HG02852 (cell line): ENCODE measurements around the gene SP2.

Experiments
- ATAC-seq: cut with Tn5 transposase; IDR thresholded peaks from one replicate; pipeline ENCODE4 v1.9.1; 2021; ENCODE audit warnings: mild to moderate bottlenecking, moderate library complexity; ENCODE audit not compliant: unreplicated experiment

Gene SP2

DNA sequence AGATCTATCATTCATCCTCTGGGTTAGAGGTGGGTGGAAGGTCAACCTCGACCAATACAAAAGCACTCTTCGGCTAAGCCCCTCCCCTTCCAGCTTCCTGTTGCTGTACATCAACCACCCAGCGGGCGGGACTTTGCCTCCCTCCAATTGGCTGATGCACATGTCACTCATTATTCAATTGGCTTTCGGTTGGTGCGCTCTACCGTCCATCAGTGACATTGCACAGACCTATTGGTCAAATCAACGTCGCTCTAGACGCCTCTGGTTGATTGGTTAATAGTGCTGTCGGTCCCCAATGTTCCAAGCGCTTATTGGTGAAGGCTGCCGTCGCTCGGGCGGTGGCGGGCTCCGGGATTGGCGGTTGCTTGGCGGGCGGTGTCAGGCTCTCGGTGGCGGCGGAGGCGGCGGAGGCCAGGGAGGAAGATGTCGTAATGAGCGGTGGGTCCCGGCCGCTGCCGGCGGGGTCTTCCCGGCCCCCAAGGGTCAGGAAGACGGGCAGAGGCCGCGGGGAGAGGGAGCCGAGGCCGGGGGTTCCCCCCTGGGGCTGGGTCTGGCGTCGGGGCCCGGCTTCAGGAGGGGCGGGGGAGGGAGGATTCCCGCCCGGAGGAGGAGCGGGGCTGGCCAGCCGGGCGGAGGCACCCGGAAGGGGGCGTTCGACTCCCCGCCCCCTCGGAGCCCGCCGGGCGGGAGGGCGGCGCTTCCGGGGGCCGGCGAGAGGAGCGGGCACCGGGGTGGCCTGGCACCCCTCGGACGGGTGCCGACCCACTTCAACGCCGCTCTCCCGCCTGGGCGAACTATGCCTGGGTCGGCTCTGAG, at the start of gene SP2:
SP2 (plus strand) TSS at position 381 of the 816 bp plus-strand sequence; CDS start at position 432, 51 bp downstream.
- ATAC-seq: peak; percentile 88

DNA sequence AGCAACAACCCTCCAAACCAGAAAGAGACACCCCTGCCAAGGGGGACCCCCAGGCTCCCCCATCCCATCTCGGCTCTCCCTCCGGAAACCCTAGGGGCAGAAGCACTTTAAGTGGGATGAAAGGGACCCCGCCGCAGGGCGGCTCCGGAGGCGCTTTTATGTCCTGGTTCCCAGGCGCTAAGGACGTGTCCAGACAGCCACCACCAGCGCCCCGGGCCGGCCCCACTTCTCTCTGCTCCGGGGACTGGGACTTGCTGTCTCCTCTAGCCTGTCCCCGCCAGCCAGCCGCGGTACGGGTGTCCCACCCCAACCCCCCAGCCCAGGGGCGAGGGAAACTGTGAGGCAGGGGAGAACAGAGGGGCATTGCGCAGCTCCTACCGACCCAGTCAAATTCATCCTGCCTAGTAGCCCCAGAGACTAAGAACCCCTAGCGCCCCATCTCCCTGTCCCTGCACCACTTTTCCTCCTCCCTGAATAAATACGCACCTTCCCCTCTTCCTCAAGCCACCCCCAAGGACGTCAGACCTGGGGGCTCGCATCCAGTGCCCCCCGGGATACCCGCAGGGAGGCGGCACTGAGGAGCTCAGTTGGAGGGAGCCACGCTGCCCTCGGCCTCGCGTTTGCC, 49.2 kb upstream of the SP2 start:
- no peak for ATAC-seq

GRCh38 chr17:47847341-47848197, 48.5 kb upstream of the SP2 start:
- ATAC-seq: no peak

GRCh38 chr17:47848198-47848513, 47.9 kb upstream of the SP2 start:
- ATAC-seq: no peak

DNA sequence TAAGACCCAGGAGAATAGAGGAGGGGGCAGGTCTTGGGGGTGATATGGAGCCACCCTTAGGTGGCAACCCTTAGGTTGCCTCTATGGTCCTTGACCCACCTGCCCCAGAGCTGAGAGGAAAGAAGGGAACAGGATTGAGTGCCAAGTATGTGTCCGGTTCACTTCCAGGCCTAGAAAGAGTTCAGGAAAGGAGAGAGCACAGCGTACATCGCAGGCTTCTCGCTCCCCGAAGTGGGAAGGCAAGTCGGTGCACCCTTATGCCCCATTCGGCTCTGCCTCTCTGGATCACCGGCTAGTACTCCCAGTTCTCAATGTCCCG, 45.7 kb upstream of the SP2 start:
- ATAC-seq: no peak

DNA sequence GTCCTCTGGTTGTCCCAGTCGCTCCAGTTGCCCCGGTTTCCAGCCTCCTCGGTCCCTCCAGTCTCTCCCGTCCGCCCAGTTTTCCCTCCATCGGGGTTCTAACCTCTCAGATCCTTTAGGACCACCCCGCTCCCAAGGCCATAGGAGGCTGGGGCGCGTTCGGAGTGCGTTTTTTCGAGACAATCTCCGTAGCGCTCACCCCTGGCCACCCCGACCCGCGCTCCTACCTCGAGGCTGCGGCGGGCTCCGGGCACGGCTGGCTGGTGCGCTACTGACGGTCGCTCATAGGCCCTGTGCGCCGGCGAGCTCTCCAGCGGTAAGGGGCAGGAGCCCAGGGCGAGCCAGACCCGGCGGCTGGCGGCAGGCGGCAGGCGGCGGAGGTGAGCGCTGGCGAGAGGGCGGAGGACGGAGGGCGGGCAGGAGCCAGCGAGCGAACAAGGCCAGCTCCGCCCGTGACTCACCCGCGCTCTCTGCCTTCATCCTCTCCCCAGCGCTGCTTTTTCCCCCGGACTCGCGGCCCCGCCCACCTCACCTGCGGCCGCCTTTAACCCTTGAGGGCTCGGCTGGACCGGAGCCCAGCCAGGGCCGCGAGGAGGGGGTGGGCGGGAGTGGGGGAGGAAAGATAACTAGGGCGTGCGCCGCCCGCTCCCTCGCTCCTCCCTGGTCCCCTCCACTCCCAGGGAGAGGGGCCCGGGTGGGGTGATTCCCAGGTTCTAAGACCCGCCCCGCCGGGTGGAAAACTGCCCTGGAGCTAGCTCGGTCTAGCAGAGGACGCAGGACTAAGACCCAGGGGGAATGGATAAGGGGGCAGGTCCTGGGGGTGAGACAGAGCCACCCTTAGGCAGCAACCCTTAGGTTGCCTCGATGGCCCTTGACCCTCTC, 45.1 kb upstream of the SP2 start, which contains the start of gene SP6:
SP6 (minus strand) TSS at position 472 of the 882 bp plus-strand sequence. CDS start 2,734 bp downstream, outside the sequence.
- no peak for ATAC-seq

GRCh38 chr17:47851764-47852112, 44.3 kb upstream of the SP2 start:
- no peak for ATAC-seq

DNA sequence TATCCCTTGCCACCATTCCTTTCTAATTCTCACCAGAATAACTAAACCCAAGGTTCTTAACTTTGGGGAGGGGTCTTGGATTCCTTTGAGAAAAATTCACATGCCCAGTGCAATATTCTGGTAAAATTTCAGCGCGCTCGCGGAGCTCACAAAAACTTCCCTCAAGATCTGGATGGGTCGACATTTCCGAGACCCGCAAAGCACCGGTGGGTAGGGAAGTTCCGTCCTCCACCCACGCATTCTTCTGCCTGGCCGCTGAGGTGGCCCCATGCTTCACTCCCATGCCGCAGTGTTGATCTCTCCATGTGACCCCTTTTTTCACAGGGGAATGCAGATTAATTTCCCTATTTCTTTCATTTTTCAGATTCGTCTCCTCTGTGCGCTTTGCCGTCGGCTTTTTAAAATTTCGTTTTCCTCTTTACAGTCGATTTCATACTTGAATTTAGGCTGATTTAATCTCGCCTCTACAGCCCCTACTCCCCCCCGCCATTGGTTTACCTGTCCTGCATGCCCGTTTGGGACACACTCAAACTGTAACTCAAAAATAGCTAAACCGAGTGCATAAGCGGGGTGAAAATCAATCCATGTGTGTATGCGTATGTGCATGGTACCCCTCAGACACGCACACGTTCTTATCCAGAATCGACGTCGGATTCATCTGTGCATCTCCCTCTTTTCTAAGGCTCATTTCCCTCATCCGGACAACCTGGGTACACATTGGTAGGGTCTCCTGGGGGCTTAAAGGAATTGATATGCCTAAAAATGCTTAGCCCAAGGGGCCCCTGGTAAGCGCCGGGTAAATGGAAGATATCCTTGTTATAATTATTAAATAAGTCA, 43.7 kb upstream of the SP2 start:
- no peak for ATAC-seq

GRCh38 chr17:47853616-47854015, 42.4 kb upstream of the SP2 start:
- no peak for ATAC-seq

GRCh38 chr17:47855737-47856136, 40.3 kb upstream of the SP2 start:
- no peak for ATAC-seq

GRCh38 chr17:47856830-47857229, 39.2 kb upstream of the SP2 start:
- ATAC-seq: no peak

DNA sequence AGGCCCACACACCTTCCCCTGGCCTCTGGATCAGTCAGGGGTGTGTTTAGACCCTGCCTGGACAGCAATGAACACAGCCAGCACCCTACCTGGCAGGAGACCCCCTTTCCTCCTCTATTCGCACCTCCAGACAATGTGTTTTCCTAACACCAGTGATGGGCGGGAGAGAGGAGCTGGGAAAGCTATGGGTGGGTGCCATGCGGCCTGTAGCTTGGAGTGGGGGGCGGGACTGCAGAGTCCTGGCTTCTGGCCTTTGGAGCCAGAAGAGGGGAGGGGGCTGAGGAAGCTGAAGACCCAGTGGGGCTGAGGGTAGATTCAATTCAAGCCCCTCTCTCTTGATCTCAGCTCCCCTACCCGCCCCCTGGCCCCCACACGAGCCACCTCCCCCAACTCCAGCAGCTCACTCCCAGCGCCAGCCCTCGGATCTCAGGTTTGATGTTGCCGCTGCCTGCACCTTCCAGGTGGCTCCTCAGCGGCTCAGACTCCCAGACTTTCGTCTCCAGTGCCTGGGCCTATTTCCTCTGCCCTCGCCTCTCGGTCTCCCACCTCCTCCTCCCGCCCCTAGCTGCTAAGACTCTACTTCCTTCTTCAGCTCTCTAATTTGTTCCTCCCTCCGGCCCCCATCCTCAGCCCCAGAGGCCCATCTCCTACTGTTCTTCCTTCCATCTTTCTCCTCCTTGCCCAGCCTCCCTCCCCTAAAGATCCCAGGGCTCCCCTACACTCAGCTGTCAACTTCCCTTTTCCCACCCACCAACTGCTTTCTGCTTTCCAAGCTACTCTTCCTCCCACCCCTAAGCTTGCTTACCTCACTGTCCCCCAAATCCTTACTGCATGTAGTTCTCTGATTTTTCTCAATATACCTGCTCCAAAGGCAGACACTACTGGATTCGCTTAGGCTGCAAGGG, 38.2 kb upstream of the SP2 start:
- ATAC-seq: no peak

DNA sequence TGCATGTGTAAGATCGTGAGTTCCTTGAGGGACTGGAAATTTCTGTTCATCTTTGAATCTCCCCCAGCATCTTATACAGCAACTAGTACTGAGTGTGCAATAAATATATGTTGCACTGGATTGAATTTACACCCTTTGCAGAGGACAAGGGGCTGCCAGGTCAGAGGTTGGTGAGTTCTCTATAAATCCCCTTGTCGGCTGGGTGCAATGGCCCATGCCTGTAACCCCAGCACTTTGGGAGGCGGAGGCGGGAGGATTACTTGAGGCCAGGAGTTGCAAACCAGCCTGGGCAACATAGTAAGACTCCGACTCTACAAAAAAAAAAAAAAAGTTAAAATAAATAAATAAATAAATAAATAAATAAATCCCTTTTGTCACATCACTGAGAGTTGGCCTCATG, 35.6 kb upstream of the SP2 start:
- ATAC-seq: no peak

DNA sequence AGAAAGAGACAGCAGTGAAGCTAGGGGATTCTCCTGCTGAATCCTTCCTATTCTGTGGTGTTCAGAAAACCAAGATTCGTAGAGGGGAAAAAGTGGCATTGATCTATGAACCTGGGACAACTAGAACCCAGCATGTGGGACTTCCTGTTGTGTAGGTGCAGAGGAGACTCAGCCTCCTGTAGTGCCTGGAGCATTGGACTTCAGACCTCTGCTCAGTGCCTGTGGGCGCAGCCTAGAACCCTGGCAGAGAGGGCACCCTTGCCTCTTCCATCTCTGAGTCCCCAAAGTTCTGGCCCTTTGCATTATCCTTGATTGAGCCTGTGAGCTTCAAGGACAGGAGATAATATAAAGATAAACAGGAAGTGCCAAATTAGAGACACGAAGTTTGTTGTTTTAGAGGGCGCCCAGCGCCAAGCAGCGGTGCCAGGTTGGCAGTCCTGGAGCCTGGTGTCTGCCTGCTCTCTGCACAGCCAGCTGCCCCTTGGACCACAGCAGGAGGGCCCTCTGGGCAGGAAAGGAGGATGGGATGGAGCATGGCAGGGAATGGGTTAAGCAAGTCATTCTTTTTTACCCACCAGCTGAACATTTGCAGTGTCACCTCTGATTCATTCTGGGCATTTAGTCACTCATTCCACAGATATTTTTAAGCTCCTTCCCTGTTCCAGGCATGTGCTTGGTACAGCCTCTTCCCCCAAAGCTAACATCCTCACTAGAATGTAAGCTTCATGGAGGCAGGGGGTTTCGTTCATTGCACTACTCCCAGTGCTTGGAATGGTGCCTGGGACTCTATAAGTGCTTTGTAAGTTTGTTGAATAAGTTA, 33.2 kb upstream of the SP2 start:
- no peak for ATAC-seq

- ATAC-seq: no peak
Measured at GRCh38 chr17:47864791-47865216, 31.2 kb upstream of the SP2 start.

DNA sequence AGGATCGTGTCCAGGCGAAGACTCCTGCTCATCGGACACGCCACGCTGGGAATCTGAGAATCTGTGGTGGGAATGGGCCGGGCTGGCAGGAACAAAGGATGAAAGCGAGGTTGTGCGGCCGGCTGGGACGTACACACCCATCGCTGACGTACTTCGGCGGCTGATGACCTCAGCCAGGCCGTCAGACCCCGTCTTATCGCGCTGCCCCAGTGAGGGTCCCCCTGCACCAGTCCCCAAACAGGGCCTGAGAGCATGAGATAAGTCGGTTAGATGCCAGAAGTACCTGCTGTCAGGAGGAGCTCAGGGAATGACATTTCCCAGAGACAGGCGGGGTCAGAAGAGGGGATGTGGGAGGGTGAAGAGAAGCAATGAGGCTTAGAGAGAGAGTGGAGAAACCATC, 29.1 kb upstream of the SP2 start:
- ATAC-seq: no peak

GRCh38 chr17:47867813-47868533, 28.1 kb upstream of the SP2 start:
- no peak for ATAC-seq
